ENCODE data around the gene HASPIN. TPM values are rescaled to one million over a fixed set of nuclear protein-coding genes. Genes with fewer than 3 reads are reported as not detected.

HASPIN gene
- total RNA-seq, 1 donor from 2014 or later = 2.3 TPM

DNA sequence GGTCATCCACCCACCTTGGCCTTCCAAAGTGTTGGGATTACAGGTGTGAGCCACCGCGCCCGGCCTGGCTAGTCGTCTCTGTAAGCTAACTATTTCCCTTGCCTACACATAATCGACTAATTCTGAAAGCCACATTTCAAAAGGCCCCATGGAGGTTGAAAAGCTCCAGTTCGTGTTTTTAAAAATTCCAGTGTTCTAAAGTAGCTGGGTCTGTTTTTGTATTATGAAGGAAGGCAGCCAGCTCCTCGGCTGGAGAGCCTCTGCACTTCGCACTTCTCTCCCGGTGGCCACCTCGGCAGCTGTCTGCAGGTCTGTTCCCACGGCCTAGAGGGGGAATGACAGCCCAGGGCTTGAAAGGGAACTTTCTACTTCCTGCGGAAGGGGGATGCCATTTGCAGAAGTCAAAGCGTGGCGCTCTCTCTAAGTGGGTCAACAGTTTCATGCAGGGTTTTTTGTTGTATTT is 16.9 kb downstream of the HASPIN start:
- Mint-ChIP-seq H3K36me3 (ENCODE audit: unreplicated experiment) (no peaks in the 10 kb centered on the region), H3K4me3 (ENCODE audit: unreplicated experiment) (no peak overlapping the region), H3K4me1 (ENCODE audit: low read depth, unreplicated experiment) (no peaks in the 10 kb centered on the region), H3K9me3 (ENCODE audit: unreplicated experiment) (peaks cover 4% of the 10 kb centered on the region), H3K27ac (ENCODE audit: unreplicated experiment) (no peak overlapping the region), H3K27me3 (ENCODE audit: unreplicated experiment) (peaks cover 1% of the 10 kb centered on the region)
- TF ChIP-seq, protein P1, sequence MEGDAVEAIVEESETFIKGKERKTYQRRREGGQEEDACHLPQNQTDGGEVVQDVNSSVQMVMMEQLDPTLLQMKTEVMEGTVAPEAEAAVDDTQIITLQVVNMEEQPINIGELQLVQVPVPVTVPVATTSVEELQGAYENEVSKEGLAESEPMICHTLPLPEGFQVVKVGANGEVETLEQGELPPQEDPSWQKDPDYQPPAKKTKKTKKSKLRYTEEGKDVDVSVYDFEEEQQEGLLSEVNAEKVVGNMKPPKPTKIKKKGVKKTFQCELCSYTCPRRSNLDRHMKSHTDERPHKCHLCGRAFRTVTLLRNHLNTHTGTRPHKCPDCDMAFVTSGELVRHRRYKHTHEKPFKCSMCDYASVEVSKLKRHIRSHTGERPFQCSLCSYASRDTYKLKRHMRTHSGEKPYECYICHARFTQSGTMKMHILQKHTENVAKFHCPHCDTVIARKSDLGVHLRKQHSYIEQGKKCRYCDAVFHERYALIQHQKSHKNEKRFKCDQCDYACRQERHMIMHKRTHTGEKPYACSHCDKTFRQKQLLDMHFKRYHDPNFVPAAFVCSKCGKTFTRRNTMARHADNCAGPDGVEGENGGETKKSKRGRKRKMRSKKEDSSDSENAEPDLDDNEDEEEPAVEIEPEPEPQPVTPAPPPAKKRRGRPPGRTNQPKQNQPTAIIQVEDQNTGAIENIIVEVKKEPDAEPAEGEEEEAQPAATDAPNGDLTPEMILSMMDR (IDR thresholded peaks at IDR 0.05; ENCODE audit: partially characterized antibody, unreplicated experiment) = no peak
- DNase-seq = no peak

DNA sequence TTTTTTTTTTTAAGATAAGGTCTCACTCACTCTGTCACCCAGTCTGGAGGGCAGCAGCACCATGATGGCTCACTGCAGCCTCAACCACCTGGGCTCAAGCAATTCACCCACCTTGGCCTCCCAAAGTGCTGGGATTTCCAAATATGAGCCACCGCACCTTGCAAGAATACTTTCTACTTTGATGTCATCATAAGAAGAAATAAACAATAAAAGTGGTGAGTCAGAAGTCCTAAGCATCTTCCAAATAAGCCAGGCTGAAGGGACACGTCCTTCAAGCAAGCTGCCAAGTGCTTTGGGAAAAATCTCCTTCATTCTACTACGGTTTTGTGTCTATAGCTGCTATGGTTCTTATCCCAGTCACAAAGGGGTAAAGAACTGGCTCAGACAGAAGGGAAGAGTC is 20.3 kb downstream of the HASPIN start:
- TF ChIP-seq, protein P1 (IDR thresholded peaks at IDR 0.05; ENCODE audit: partially characterized antibody, unreplicated experiment) = no peak
- Mint-ChIP-seq H3K4me3 (ENCODE audit: unreplicated experiment) (no peak overlapping the region), H3K4me1 (ENCODE audit: low read depth, unreplicated experiment) (no peaks in the 10 kb centered on the region), H3K27me3 (ENCODE audit: unreplicated experiment) (peaks cover 2% of the 10 kb centered on the region), H3K27ac (ENCODE audit: unreplicated experiment) (no peak overlapping the region), H3K36me3 (ENCODE audit: unreplicated experiment) (no peaks in the 10 kb centered on the region), H3K9me3 (ENCODE audit: unreplicated experiment) (peaks cover 2% of the 10 kb centered on the region)
- no peak for DNase-seq

DNA sequence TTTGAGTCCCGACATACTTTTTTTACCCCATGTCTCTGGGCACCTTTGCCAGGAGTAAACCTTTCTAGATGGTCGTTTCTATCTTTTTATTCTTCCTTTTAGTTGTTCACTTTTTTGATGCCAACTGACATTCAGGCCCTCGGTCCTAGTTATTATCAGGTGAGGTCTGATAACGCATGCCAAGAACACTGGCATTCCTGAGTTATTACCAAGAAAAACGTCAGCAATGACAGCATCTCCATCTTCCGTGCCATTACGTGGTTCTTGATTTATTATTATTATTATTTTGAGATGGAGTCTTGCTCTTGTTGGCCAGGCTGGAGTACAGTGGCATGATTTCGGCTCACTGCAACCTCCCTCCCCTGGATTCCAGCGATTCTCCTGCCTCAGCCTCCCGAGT is 21.4 kb downstream of the HASPIN start:
- H3K4me1 Mint-ChIP-seq (ENCODE audit: low read depth, unreplicated experiment) = no peaks in the 10 kb centered on the region
- peaks cover 2% of the 10 kb centered on the region for H3K9me3 Mint-ChIP-seq (ENCODE audit: unreplicated experiment)
- H3K27me3 Mint-ChIP-seq (ENCODE audit: unreplicated experiment) = peaks cover 2% of the 10 kb centered on the region
- no peak overlapping the region for H3K27ac Mint-ChIP-seq (ENCODE audit: unreplicated experiment)
- no peaks in the 10 kb centered on the region for H3K36me3 Mint-ChIP-seq (ENCODE audit: unreplicated experiment)
- DNase-seq = no peak
- no peak overlapping the region for H3K4me3 Mint-ChIP-seq (ENCODE audit: unreplicated experiment)
- TF ChIP-seq, protein P1 (IDR thresholded peaks at IDR 0.05; ENCODE audit: partially characterized antibody, unreplicated experiment) = no peak

DNA sequence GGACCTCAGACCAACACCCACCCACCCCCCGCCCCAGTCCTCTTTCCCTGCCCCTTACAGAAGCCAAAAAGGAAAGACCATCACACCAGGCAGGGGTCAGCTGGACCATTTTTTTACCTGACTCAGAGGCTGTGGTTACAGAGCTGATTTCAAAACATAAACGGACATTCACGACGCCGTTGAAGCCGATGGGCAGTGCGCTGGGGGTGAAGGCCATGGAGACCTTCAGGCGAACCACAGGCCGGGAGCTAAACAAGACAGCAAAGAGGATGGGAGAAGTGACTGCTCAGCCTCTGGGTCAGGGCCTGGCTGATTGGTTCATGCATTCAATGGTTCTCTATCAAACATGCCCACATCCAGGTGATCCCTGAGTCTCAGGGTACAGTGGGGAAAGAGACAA is 24.1 kb downstream of the HASPIN start:
- no peak overlapping the region for H3K27ac Mint-ChIP-seq (ENCODE audit: unreplicated experiment)
- H3K36me3 Mint-ChIP-seq (ENCODE audit: unreplicated experiment) = no peaks in the 10 kb centered on the region
- no peak overlapping the region for H3K4me3 Mint-ChIP-seq (ENCODE audit: unreplicated experiment)
- H3K27me3 Mint-ChIP-seq (ENCODE audit: unreplicated experiment) = peaks cover 2% of the 10 kb centered on the region
- DNase-seq = no peak
- TF ChIP-seq, protein P1 (IDR thresholded peaks at IDR 0.05; ENCODE audit: partially characterized antibody, unreplicated experiment) = no peak
- peaks cover 2% of the 10 kb centered on the region for H3K9me3 Mint-ChIP-seq (ENCODE audit: unreplicated experiment)
- no peaks in the 10 kb centered on the region for H3K4me1 Mint-ChIP-seq (ENCODE audit: low read depth, unreplicated experiment)

DNA sequence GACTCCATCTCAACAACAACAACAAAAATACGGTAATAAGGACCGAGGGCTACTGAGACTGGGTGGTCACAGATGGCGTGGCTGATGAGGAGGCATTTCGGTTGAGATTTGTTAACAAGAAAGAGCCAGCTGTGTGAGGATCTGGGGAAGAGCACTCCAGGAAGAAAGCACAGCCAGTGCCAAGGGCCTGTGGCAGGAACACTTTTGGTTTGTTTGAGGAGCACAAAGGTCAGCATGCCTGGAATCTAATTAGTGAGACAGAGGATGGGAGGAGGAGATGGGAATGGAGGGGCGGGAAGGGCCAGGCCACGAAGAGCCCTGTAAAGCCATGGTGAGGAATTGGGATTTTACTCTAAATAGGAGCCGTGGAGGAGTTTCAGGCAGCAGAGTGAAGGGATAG is 24.9 kb downstream of the HASPIN start:
- no peak overlapping the region for H3K27ac Mint-ChIP-seq (ENCODE audit: unreplicated experiment)
- no peaks in the 10 kb centered on the region for H3K9me3 Mint-ChIP-seq (ENCODE audit: unreplicated experiment)

More for the DNA sequence above, 24.9 kb downstream of the HASPIN start:
- DNase-seq = no peak
- Mint-ChIP-seq H3K4me1 (ENCODE audit: low read depth, unreplicated experiment) (no peaks in the 10 kb centered on the region), H3K36me3 (ENCODE audit: unreplicated experiment) (no peaks in the 10 kb centered on the region), H3K4me3 (ENCODE audit: unreplicated experiment) (no peak overlapping the region), H3K27me3 (ENCODE audit: unreplicated experiment) (peaks cover 2% of the 10 kb centered on the region)
- TF ChIP-seq, protein P1 (IDR thresholded peaks at IDR 0.05; ENCODE audit: partially characterized antibody, unreplicated experiment) = no peak

All from glutamatergic neuron (in vitro differentiated cells).